ENCODE measurements around the gene PCOLCE2.

PCOLCE2 gene

GRCh38 chr3:142863930-142864920 is 24.7 kb downstream of the PCOLCE2 start:
- DNase-seq = no peak

- no peak for DNase-seq
Observed at GRCh38 chr3:142863010-142863817, 25.7 kb downstream of the PCOLCE2 start.

GRCh38 chr3:142861926-142862325 is 27.0 kb downstream of the PCOLCE2 start:
- DNase-seq = no peak

DNA sequence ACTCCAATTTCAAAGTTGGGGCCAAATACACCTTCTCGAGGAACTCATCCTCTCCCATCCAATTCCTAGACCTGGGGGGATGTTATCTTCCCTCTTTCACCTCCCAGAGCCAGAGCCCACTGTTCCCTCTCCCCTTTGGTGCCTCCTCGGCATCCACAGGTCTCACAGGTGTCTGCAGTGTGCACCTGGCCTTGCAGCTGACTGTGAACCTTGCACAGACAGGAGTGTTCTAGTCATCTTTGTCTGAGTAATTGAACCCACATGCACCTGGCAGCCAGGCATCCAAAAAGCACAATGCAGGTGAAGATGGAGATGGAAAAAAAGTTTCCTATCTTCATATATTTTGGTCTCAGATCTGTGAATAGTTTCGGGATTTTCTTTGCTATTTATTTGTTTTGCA is 30.8 kb downstream of the PCOLCE2 start:
- DNase-seq = no peak

DNA sequence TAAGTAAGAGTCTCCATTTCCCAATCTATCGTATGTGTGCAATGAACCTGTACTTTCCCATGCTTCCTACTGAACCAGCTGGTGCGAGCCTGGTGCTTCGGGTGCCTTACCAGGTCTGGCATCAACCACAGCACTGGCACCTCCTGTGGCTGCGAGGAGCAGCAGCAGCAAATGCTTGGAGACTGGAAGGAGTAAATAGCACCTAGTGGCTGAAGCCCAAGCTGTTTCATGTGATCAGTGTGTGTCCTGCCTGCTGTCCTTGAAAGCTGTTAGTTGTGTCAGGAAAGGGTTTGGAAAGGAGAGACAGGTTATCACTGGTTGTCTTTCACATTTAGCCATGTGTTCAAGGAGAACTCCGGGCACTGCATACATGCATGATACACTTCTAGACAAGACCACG is 31.8 kb downstream of the PCOLCE2 start:
- no peak for DNase-seq

- no peak for DNase-seq
Observed at GRCh38 chr3:142853270-142854168, 35.4 kb downstream of the PCOLCE2 start.

GRCh38 chr3:142852009-142852408 is 36.9 kb downstream of the PCOLCE2 start:
- no peak for DNase-seq

GRCh38 chr3:142850395-142851023 is 38.4 kb downstream of the PCOLCE2 start:
- no peak for DNase-seq

GRCh38 chr3:142849148-142849547 is 39.7 kb downstream of the PCOLCE2 start:
- no peak for DNase-seq

DNA sequence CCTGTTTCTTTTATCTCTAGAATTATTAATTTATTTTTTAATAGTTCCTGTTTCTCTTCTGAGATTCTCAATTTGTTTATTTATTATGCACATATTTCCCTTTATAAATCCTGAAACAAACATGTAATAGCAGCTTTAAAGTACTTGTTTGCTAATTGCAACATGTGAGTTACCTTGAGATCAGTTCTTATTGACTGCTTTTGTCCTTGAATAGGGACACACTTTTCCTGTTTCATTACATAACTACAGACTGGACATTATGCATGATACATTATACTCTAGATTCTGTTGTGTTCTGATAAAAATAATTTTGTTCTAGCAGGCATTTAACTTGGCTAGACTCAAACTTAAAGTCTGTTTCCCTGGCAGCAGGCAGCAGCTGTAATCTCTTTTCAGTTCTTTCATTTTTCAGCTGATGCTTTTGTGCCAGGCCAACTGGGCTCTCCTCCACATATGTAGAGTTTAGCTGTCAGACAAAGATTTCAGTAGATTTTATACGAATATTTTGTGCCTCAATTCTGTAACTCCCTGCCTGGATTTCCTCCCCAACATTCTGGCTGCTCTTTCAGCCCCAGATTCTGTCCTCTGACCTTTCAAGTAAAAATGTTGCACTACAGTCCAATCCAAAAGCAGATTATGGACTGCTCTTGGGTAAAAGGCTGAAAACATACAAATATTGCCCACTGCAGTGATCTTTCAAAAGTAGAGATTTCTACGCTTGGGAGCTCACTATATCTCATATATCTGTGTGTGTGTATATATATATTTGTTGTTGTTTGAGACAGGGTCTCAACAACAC is 41.9 kb downstream of the PCOLCE2 start:
- DNase-seq = no peak

- no peak for DNase-seq
Observed at GRCh38 chr3:142844339-142844977, 44.4 kb downstream of the PCOLCE2 start.

DNA sequence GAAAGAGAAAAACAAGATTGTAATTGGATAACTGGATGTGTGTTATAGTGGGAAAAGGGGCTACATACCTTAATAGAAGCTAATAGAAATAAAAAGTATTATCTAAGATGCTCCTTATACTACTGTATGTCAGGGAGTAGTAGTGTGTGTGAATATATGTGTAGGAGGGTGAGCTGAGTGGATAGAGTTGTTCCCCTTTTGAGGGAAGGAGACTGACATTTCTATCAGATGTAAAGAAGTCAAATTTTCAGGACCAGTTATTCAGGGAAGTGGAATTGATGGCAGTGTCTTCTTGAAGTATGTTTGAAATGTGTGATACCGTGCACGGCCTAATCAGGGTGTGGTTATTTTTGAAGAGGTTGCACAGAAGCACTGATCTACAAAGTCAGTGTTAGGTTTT is 49.1 kb downstream of the PCOLCE2 start:
- no peak for DNase-seq

DNA sequence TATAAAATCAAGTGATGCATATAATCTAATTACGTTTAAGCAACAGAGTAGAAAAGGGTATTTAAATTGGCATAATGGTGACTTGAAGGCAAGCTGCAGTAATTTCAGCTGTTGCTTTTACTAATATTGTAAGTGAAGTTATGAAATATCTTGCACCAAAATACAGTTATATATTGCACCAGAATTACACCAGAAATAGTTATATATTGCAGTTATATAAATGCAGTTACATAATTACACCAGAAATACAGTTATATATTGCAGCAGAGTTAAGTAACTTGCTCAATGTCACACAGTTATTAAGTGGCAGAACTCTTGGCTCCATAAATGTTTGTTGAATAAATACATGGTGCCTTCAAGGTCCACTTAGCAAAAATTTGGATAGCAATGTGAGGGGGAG is 51.4 kb downstream of the PCOLCE2 start:
- DNase-seq = no peak

DNA sequence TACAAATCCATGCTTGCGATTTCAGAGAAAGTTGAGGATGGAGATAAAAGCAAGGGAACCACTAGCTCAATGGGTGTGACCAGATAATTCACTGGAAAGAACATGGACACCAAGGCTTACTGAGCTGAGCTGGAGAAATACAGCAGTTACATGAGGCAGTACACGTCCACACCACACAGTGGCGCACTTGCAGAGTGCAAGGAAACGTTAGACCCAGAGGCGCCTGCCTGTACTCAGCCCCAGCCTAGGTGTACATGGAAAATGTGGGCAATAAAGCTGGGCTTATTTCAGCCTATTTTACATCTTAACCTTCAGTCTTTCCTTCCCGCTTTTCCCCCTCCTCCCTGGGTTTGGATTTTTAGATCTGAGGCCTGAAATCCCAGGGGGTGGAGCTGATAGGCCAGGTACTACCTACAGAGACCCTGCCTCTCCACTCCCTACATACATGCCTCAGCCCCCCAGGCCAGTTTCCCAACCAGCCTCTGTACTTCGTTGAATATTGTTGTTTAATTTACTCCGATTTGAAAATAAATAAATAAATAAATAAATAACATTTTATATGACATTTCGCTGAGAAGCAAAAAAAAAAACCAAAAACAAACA is 60.1 kb downstream of the PCOLCE2 start:
- DNase-seq = peak; percentile 8

GRCh38 chr3:142819179-142819578 is 69.7 kb downstream of the PCOLCE2 start:
- DNase-seq = no peak

DNA sequence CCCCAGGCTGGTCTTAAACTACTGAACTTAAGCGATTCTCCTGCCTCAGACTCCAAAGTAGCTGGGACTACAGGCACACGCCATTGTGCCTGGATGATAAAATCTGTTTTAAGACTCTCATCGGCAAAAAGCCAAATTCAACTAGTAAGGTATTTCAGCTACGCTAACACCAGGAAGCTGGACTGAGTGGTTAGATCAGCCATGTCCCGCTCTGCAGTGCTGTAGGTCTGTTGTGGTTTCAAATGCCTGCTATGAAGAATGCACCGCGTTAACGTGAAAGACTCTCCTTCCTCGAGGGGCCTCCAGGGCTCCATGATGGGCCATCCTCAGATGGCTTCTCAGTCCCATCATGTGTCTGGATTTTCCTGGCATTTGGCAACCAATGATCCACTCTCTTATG is 70.2 kb downstream of the PCOLCE2 start:
- no peak for DNase-seq

GRCh38 chr3:142817897-142818296 is 71.0 kb downstream of the PCOLCE2 start:
- no peak for DNase-seq

GRCh38 chr3:142817356-142817755 is 71.5 kb downstream of the PCOLCE2 start:
- DNase-seq = no peak

DNA sequence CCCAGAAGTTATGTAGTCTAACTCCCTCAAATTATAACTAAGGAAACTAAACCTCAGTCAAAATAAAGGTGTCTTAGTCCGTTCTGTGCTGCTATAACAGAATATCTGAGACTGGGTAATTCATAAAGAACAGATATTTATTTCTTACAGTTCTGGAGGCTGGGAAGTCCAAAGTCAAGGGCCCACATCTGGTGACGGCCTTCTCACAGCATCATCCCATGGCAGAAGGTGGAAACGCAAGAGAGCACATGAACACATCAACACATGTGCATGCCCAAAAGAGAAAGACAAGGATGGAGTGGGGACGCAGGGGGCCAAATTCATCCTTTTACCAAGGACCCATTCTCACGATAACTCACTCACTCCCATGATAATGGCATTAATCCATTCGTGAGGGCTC is 73.1 kb downstream of the PCOLCE2 start:
- DNase-seq = no peak

DNA sequence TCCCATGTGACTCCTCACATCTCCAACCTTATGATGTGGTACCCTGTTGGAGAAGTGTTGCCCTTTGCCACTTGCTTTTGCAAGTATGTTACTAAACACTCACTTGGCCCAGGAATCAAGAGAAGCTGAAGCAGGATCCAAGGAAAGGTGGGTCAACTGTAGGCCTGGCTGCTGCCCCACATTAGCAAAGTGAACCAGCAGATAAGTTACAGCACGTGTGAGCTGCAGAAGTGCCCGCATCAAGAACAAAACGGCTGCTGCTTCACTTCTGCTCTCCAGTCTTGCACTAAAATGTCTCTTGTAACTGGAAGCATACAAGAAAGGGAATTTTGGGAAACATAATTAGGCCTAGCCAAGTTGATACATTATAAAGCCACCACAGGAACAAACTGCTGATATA is 79.6 kb downstream of the PCOLCE2 start:
- DNase-seq = no peak

All from NCI-H2029 treated with DMSO at 0.1 percent for 48 hours (cell line).